HepG2 (cell line): Measurements from ENCODE around the gene TACC3. TPM values are rescaled to one million over a fixed set of nuclear protein-coding genes. Genes with fewer than 3 reads are reported as not detected.

Experiments
- ARID2 ChIP-seq: sonication (generic); formaldehyde crosslinking; IDR thresholded peaks from 2 replicates; pipeline ENCODE4 v1.8.1; 2022; ENCODE audit warnings: mild to moderate bottlenecking, missing genetic modification reagents, borderline replicate concordance
- ARNTL ChIP-seq: sonication (generic); formaldehyde crosslinking; IDR thresholded peaks from 2 replicates; pipeline ENCODE4 v1.4.0; 2020; ENCODE audit warnings: mild to moderate bottlenecking, missing genetic modification reagents
- BCLAF1 ChIP-seq: fragments of 450-650 bp; IDR thresholded peaks from 2 replicates; pipeline ENCODE4 v1.6.1; 2017; ENCODE audit warnings: mild to moderate bottlenecking
- EZH2 ChIP-seq: conservative IDR thresholded peaks from 2 replicates; pipeline ENCODE4 v1.6.1; 2012; ENCODE audit warnings: mild to moderate bottlenecking, low read depth, low read length, moderate library complexity
- FOSL1 ChIP-seq: sonication (generic); formaldehyde crosslinking; IDR thresholded peaks from 2 replicates; pipeline ENCODE4 v1.9.0; 2021; ENCODE audit warnings: missing genetic modification reagents, borderline replicate concordance
- GLI4 ChIP-seq: sonication (generic); formaldehyde crosslinking; IDR thresholded peaks from 2 replicates; pipeline ENCODE4 v1.5.1; 2020; ENCODE audit warnings: missing genetic modification reagents, mild to moderate bottlenecking, moderate library complexity, borderline replicate concordance
- MYNN ChIP-seq: sonication (generic); formaldehyde crosslinking; IDR thresholded peaks from 2 replicates; pipeline ENCODE4 v1.4.0; 2020; ENCODE audit warnings: mild to moderate bottlenecking, low read depth, missing genetic modification reagents
- SUZ12 ChIP-seq: fragments of 150-350 bp; IDR thresholded peaks from 2 replicates; pipeline ENCODE4 v1.6.1; 2014; ENCODE audit warnings: low read depth, low read length
- ZBTB25 ChIP-seq: IDR thresholded peaks from 2 replicates; pipeline ENCODE4 v1.6.1; 2018; ENCODE audit warnings: missing genetic modification reagents
- ZFP62 ChIP-seq: sonication (generic); formaldehyde crosslinking; IDR thresholded peaks from 2 replicates; pipeline ENCODE4 v1.4.0; 2020; ENCODE audit warnings: missing genetic modification reagents
- ZNF224 ChIP-seq: sonication (generic); formaldehyde crosslinking; IDR thresholded peaks from 2 replicates; pipeline ENCODE4 v1.5.0; 2020; ENCODE audit warnings: mild to moderate bottlenecking, missing genetic modification reagents
- ZNF350 ChIP-seq: sonication (generic); formaldehyde crosslinking; IDR thresholded peaks from 2 replicates; pipeline ENCODE4 v1.4.0; 2020; ENCODE audit warnings: mild to moderate bottlenecking, low read depth, missing genetic modification reagents, borderline replicate concordance
- ZNF564 ChIP-seq: sonication (generic); formaldehyde crosslinking; IDR thresholded peaks from 2 replicates; pipeline ENCODE4 v1.8.1; 2023; ENCODE audit warnings: mild to moderate bottlenecking, missing genetic modification reagents
- ZNF75D ChIP-seq: sonication (generic); formaldehyde crosslinking; IDR thresholded peaks from 2 replicates; pipeline ENCODE4 v1.8.1; 2023; ENCODE audit warnings: missing genetic modification reagents, mild to moderate bottlenecking, borderline replicate concordance
- polyA plus RNA-seq, 8 experiments: library from polyadenylated mRNA; depleted of rRNA in 3 of 8; stranded (reverse) in 7 of 8; unstranded in 1 of 8; fragments of >200 nt; fragmentation: Illumina TruSeq in 4 of 8; extraction: Trizol in 4 of 8; gene quantifications; 2 replicates each; pipeline versions ENCODE4 v1.2.1 to v1.2.3, GENCODE V29; 2011 to 2016; ENCODE audit warnings: low read depth in 4 of 8, missing spikeins in 1 of 8, mixed read lengths in 1 of 8; ENCODE audit not compliant: insufficient read depth in 1 of 8
- total RNA-seq, 5 experiments: library from RNA; depleted of rRNA; stranded (reverse); fragments of >200 nt; fragmentation: Illumina TruSeq; extraction: Trizol; gene quantifications; 2 replicates each; pipeline ENCODE4 v1.2.3, GENCODE V29; 2016; ENCODE audit warnings: low read depth in 1 of 5
- TF ChIP-seq, protein P1 (sequence below): sonication (generic); formaldehyde crosslinking; IDR thresholded peaks from 2 replicates; pipeline ENCODE4 v1.4.0; 2020; ENCODE audit warnings: missing genetic modification reagents
- TF ChIP-seq, protein P2 (sequence below): IDR thresholded peaks from 2 replicates; pipeline ENCODE4 v1.6.1; 2016; ENCODE audit warnings: control low read depth
- TF ChIP-seq, protein P3 (sequence below): sonication (generic); formaldehyde crosslinking; IDR thresholded peaks from 2 replicates; pipeline ENCODE4 v1.4.0; 2020; ENCODE audit warnings: low read depth, missing genetic modification reagents
- TF ChIP-seq, protein P4 (sequence below): sonication (generic); formaldehyde crosslinking; IDR thresholded peaks from 2 replicates; pipeline ENCODE4 v1.8.1; 2023; ENCODE audit warnings: mild to moderate bottlenecking, missing genetic modification reagents

TACC3 gene
- total and polyA plus RNA-seq, 2 of the 13 experiments (the other 11 are each of a cell fraction or from before 2014, with no cell fraction given) = 20.3 to 21.2 TPM

- TF ChIP-seq GLI4 (CRISPR knock-in tag) (no peak), MYNN (no peak), ZFP62 (CRISPR knock-in tag) (no peak), ZNF224 (CRISPR knock-in tag) (no peak), SUZ12 (no peak), FOSL1 (CRISPR knock-in tag) (no peak), EZH2 (no peak), ZNF75D (no peak), ARNTL (CRISPR knock-in tag) (no peak), ARID2 (CRISPR knock-in tag) (0 out of 2 replicates have a peak, but pooled peaks have one; percentile 13), ZNF564 (CRISPR knock-in tag) (no peak), BCLAF1 (no peak), ZBTB25 (no peak), ZNF350 (CRISPR knock-in tag) (peak; percentile 24; the same call in 1 of the 2 replicates)
- TF ChIP-seq, protein P1, sequence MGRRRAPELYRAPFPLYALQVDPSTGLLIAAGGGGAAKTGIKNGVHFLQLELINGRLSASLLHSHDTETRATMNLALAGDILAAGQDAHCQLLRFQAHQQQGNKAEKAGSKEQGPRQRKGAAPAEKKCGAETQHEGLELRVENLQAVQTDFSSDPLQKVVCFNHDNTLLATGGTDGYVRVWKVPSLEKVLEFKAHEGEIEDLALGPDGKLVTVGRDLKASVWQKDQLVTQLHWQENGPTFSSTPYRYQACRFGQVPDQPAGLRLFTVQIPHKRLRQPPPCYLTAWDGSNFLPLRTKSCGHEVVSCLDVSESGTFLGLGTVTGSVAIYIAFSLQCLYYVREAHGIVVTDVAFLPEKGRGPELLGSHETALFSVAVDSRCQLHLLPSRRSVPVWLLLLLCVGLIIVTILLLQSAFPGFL (CRISPR knock-in tag) = no peak
- TF ChIP-seq, protein P2, sequence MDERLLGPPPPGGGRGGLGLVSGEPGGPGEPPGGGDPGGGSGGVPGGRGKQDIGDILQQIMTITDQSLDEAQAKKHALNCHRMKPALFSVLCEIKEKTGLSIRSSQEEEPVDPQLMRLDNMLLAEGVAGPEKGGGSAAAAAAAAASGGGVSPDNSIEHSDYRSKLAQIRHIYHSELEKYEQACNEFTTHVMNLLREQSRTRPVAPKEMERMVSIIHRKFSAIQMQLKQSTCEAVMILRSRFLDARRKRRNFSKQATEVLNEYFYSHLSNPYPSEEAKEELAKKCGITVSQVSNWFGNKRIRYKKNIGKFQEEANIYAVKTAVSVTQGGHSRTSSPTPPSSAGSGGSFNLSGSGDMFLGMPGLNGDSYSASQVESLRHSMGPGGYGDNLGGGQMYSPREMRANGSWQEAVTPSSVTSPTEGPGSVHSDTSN (CRISPR knock-in tag) = no peak
- TF ChIP-seq, protein P3, sequence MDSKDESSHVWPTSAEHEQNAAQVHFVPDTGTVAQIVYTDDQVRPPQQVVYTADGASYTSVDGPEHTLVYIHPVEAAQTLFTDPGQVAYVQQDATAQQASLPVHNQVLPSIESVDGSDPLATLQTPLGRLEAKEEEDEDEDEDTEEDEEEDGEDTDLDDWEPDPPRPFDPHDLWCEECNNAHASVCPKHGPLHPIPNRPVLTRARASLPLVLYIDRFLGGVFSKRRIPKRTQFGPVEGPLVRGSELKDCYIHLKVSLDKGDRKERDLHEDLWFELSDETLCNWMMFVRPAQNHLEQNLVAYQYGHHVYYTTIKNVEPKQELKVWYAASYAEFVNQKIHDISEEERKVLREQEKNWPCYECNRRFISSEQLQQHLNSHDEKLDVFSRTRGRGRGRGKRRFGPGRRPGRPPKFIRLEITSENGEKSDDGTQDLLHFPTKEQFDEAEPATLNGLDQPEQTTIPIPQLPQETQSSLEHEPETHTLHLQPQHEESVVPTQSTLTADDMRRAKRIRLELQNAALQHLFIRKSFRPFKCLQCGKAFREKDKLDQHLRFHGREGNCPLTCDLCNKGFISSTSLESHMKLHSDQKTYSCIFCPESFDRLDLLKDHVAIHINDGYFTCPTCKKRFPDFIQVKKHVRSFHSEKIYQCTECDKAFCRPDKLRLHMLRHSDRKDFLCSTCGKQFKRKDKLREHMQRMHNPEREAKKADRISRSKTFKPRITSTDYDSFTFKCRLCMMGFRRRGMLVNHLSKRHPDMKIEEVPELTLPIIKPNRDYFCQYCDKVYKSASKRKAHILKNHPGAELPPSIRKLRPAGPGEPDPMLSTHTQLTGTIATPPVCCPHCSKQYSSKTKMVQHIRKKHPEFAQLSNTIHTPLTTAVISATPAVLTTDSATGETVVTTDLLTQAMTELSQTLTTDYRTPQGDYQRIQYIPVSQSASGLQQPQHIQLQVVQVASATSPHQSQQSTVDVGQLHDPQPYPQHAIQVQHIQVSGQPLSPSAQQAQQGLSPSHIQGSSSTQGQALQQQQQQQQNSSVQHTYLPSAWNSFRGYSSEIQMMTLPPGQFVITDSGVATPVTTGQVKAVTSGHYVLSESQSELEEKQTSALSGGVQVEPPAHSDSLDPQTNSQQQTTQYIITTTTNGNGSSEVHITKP = no peak
- TF ChIP-seq, protein P4, sequence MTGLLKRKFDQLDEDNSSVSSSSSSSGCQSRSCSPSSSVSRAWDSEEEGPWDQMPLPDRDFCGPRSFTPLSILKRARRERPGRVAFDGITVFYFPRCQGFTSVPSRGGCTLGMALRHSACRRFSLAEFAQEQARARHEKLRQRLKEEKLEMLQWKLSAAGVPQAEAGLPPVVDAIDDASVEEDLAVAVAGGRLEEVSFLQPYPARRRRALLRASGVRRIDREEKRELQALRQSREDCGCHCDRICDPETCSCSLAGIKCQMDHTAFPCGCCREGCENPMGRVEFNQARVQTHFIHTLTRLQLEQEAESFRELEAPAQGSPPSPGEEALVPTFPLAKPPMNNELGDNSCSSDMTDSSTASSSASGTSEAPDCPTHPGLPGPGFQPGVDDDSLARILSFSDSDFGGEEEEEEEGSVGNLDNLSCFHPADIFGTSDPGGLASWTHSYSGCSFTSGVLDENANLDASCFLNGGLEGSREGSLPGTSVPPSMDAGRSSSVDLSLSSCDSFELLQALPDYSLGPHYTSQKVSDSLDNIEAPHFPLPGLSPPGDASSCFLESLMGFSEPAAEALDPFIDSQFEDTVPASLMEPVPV (CRISPR knock-in tag) = peak; percentile 45; the same call in 1 of the 2 replicates
Measured at GRCh38 chr4:1753697-1754311, 32.5 kb downstream of the TACC3 start (continued).
